Aorta (tissue), 5 donors: ENCODE data around the gene TENM4. TPM values are rescaled to one million over a fixed set of nuclear protein-coding genes. Genes with fewer than 3 reads are reported as not detected.

Experiments
- ATAC-seq: fragments of 200-7000 bp; cut with Tn5 transposase; one replicate; pipeline ENCODE4 v1.9.1; 2022; ENCODE audit warnings: moderate library complexity; ENCODE audit not compliant: low FRiP score
- DNase-seq, 2 donors: peaks; one replicate each; pipeline ENCODE4 v3.0.0-alpha.2; 2020
- H3K27ac ChIP-seq, 2 donors: one replicate each; pipeline ENCODE4 v1.5.1; 2013; ENCODE audit warnings: low read length in 2 of 2, mild to moderate bottlenecking in 2 of 2, moderate library complexity in 2 of 2, control low read depth in 1 of 2, inconsistent platforms in 1 of 2, low read depth in 1 of 2
- H3K27me3 ChIP-seq, 2 donors: one replicate each; pipeline ENCODE4 v1.6.1; 2013; ENCODE audit warnings: control low read depth in 1 of 2, low read length in 1 of 2, mild to moderate bottlenecking in 1 of 2, moderate library complexity in 1 of 2; ENCODE audit not compliant: insufficient read depth in 2 of 2, control insufficient read depth in 1 of 2
- H3K36me3 ChIP-seq, 2 donors: one replicate each; pipeline ENCODE4 v1.6.1; 2013; ENCODE audit warnings: control low read depth in 1 of 2, low read length in 1 of 2, mild to moderate bottlenecking in 1 of 2; ENCODE audit not compliant: insufficient read depth in 2 of 2, control insufficient read depth in 1 of 2
- H3K4me1 ChIP-seq, 2 donors: one replicate each; pipeline ENCODE4 v1.6.1; 2013; ENCODE audit warnings: low read length in 2 of 2, control low read depth in 1 of 2, mild to moderate bottlenecking in 1 of 2, moderate library complexity in 1 of 2; ENCODE audit not compliant: insufficient read depth in 2 of 2, control insufficient read depth in 1 of 2
- H3K4me3 ChIP-seq, 2 donors: one replicate each; pipeline ENCODE4 v1.5.1; 2013; ENCODE audit warnings: low read length in 2 of 2, control low read depth in 1 of 2, mild to moderate bottlenecking in 1 of 2
- H3K9me3 ChIP-seq: one replicate; pipeline ENCODE4 v1.6.1; 2013; ENCODE audit warnings: mild to moderate bottlenecking, low read length; ENCODE audit not compliant: control insufficient read depth
- WGBS, 2 donors: extraction: QIAGEN DNeasy Blood & Tissue Kit; methylation state at CpG; one replicate each; pipeline ENCODE4 v1.1.7; 2013; 5-methylcytosine and 5-hydroxymethylcytosine counted together
- intact Hi-C, 2 donors: fragments of 100-400 bp; cut with DNase I; formaldehyde crosslinking; loops; one replicate each; pipeline versions ENCODE4 v1.14.2 to v1.15.0; 2022
- polyA plus RNA-seq, 2 donors: library from polyadenylated mRNA; stranded (reverse); fragments of 200-250 nt; gene quantifications; one replicate each; pipeline ENCODE4 v1.2.3, GENCODE V29; 2013
- total RNA-seq, 2 donors: library from RNA; stranded (reverse); fragmentation: NEBNext Ultra II Directional; extraction: Animal tissue kit (Norgen Biotek cat#: 25700); gene quantifications; one replicate each; pipeline ENCODE4 v1.2.1, GENCODE V29; 2021
- donor health status: healthy with polysubstance abuse.
- donor health status: Bipolar disorder and iron deficiency.
- donor health status: DM: no; HTN: no; CAD: no.
- donor health status: DM: no; HTN: no; CAD: no.
- donor health status: DM: yes; HTN: yes; CAD: no.

The TENM4 gene
- total and polyA plus RNA-seq, 4 donors, result 0.20 to 9.1 (median 2.5) TPM

DNA sequence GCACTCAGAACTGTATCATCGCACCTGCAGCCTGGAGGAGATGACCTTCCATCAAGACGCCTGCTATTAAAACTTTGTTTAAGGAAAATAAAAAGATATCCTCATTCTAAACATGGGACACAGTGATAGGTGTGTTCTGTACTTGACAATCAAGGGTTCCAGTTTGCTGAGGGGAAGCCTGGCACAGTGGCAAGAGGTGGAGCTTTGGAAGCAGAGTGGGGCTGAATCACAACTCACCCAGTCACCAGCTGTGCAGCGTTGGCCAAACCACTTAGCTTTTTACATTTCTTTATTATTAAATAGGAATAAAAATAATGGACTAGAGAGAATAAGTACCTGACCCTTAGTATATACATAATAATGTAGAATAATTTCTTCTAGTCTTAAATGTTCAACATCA lies 220.7 kb downstream of the TENM4 start:
- Histone ChIP-seq H3K27ac (no peak overlapping the region), H3K4me3 (no peak overlapping the region), H3K27me3 (no peaks in the 10 kb centered on the region), H3K4me1 (no peaks in the 10 kb centered on the region), H3K36me3 (no peaks in the 10 kb centered on the region), H3K9me3 (no peaks in the 10 kb centered on the region)
- intact Hi-C loops, result no loop called here
- 70 to 80% methylated on average over 3 of the region's 3 CpGs for WGBS, 2 donors
- DNase-seq (no peak), ATAC-seq (no peak)

DNA sequence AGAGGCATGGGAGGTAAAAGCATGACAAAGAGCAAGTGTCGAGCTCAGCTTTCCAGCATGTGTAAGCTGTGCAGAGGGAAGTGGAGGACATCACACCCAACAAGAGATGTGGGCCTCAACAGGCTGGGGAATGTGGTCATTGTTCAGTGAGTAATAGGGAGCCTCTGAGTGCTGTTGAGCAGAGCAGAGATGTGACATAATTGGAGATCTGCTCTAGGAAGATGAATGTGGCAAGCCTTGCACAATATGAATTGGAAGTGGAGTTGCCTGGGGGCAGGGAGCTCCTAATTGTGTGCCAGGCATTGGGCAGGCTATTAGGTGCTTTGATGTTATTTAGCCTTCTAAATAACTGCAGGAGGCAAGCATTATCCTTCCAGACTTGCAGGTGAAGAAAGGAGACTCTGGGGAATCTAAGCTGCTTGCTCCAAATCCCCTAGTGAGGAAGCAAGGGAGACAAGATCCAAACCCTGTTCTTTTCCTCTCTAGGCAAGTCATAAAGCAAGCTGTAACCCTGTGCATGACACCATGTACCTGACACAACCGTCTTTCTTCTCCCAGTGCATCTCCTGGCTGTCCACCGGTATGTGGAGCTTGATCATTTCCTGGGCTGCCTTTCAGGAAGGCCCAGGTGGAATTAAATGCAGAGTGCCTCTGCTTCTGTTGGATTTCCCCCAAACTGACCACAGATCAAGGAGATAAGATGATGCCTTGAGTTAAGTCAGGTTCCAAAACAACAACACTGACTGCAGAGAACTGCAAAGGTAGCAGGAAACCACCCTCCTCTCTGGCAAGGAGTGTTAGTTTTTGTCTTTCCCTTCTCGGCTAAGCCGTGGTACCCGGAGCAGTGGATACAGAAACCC lies 221.4 kb downstream of the TENM4 start:
- DNase-seq (no peak), ATAC-seq (no peak)
- WGBS, 2 donors, result 90 to 92% methylated on average over 6 of the region's 6 CpGs
- no peak overlapping the region for H3K4me3 ChIP-seq
- H3K9me3 ChIP-seq, result no peaks in the 10 kb centered on the region
- H3K27me3 ChIP-seq, result no peaks in the 10 kb centered on the region
- no peak overlapping the region for H3K27ac ChIP-seq
- no peaks in the 10 kb centered on the region for H3K4me1 ChIP-seq
- no peaks in the 10 kb centered on the region for H3K36me3 ChIP-seq
- intact Hi-C loops, result no loop called here

GRCh38 chr11:79212741-79213190 lies 228.1 kb downstream of the TENM4 start:
- intact Hi-C loops, result no loop called here
- WGBS, 2 donors, result 63 to 66% methylated on average over 6 of the region's 6 CpGs
- H3K4me3 ChIP-seq, result no peak overlapping the region
- no peaks in the 10 kb centered on the region for H3K9me3 ChIP-seq
- no peaks in the 10 kb centered on the region for H3K4me1 ChIP-seq
- no peak overlapping the region for H3K27ac ChIP-seq
- H3K36me3 ChIP-seq, result no peaks in the 10 kb centered on the region
- DNase-seq (no peak), ATAC-seq (no peak)
- H3K27me3 ChIP-seq, result no peaks in the 10 kb centered on the region

DNA sequence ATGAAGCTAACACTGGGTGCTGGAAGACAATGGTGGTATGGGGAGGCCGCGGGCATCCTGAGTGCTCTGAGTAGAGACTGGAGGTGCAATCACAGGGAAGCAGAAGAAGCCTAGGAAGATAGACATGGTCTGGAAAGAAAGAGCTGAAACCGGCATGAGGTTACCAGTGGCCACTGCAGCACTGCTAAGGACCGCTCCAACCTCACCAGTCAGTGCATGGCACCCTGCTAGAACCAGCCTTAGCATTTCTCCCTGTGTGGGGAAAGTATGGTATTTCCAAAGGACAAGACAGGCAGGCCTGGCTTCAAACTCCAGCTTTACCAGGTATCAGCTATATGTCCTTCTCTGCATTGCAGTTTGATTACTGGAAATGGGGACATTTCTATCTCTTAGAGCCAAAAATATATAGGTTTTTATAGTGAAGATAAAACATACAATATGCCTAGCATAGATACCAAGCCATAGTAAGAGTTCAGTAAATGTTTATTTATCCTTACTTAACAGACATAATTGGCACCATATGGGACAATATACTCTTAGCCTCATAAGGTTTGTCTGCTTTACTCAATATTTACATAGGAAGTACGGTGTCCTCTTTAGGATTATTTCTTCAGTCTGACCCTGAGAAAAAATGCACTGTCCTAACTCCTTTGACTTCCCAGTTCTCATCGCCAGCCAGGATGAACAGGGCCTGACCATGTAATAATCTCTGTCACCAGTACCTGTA lies 231.1 kb downstream of the TENM4 start:
- no peaks in the 10 kb centered on the region for H3K36me3 ChIP-seq
- WGBS, 2 donors, result 76 to 85% methylated on average over 6 of the region's 6 CpGs
- intact Hi-C loops, result no loop called here
- H3K27ac ChIP-seq, result no peak overlapping the region
- ATAC-seq (no peak), DNase-seq (no peak)
- H3K4me3 ChIP-seq, result no peak overlapping the region
- no peaks in the 10 kb centered on the region for H3K27me3 ChIP-seq
- no peaks in the 10 kb centered on the region for H3K9me3 ChIP-seq
- H3K4me1 ChIP-seq, result no peaks in the 10 kb centered on the region

GRCh38 chr11:79208126-79208525 lies 232.7 kb downstream of the TENM4 start:
- Histone ChIP-seq H3K4me1 (no peaks in the 10 kb centered on the region), H3K27ac (no peak overlapping the region), H3K27me3 (no peaks in the 10 kb centered on the region), H3K36me3 (no peaks in the 10 kb centered on the region), H3K9me3 (no peaks in the 10 kb centered on the region), H3K4me3 (no peak overlapping the region)
- WGBS, 2 donors, result 90 to 93% methylated on average over 2 of the region's 2 CpGs
- no peak for ATAC-seq
- intact Hi-C loops, result no loop called here
- no peak for DNase-seq

DNA sequence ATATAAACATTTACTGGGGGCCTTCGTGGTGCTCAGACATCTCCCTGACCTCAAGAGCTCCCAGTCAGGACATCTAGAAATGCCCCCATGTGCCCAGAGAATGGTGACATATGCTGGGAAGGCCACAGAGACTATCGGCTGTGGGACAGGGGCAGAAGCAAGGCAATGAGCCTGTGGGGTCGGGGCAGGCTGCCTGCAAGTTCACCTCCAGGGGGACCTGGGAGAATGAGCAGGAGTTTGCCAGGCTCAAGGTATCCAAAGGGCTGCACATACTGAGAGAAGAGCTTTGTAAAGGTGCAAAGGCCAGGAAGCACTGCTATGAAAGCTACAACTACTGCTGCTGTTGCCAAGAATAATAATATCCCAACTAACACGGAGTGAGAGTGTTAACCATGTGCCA lies 233.9 kb downstream of the TENM4 start:
- ATAC-seq, result no peak
- Histone ChIP-seq H3K36me3 (no peaks in the 10 kb centered on the region), H3K4me3 (no peak overlapping the region), H3K27ac (no peak overlapping the region), H3K27me3 (no peaks in the 10 kb centered on the region), H3K9me3 (no peaks in the 10 kb centered on the region), H3K4me1 (no peaks in the 10 kb centered on the region)
- no peak for DNase-seq
- 54 to 60% methylated on average over 4 of the region's 4 CpGs for WGBS, 2 donors
- intact Hi-C loops, result no loop called here

DNA sequence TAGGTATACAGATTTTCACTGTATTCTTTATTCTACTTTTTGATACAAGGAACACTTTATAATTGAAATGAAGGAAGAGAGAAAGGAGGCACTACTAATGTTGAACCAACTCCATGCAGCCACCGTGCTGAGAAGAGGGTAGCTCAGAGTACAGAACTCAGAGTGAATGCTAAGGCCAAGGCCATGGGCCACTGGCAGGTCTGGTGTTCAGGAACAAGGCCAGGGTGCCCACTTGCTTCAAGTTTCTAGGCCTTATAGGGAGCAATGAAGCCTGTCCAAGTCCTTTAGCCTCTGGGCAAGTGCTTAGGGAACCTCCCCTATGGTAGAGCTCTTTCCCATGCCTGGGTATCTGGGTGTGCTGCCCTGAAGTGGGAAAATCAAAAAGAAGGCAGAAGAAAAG lies 235.0 kb downstream of the TENM4 start:
- ATAC-seq (no peak), DNase-seq (no peak)
- intact Hi-C loops, result no loop called here
- no peaks in the 10 kb centered on the region for H3K4me1 ChIP-seq
- no peak overlapping the region for H3K27ac ChIP-seq
- no peaks in the 10 kb centered on the region for H3K9me3 ChIP-seq
- H3K4me3 ChIP-seq, result no peak overlapping the region
- WGBS, 2 donors, result 91 to 97% methylated on average over 1 of the region's 1 CpG
- no peaks in the 10 kb centered on the region for H3K36me3 ChIP-seq
- no peaks in the 10 kb centered on the region for H3K27me3 ChIP-seq

GRCh38 chr11:79201677-79202347 lies 239.0 kb downstream of the TENM4 start:
- Histone ChIP-seq H3K27ac (no peak overlapping the region), H3K36me3 (no peaks in the 10 kb centered on the region), H3K4me3 (no peak overlapping the region), H3K27me3 (no peaks in the 10 kb centered on the region), H3K4me1 (no peaks in the 10 kb centered on the region), H3K9me3 (no peaks in the 10 kb centered on the region)
- no peak for DNase-seq
- ATAC-seq, result no peak
- intact Hi-C loops, result no loop called here
- WGBS, 2 donors, result 85% methylated on average over 3 of the region's 3 CpGs
